GF-D8 (cell line): Measurements from ENCODE around the gene PPP1R1C.

Experiments used
- DNase-seq: peaks from one replicate; lab custom pipeline; 2025; lab: John Stamatoyannopoulos, UW

The PPP1R1C gene

GRCh38 chr2:182113334-182113733, 127.7 kb downstream of the PPP1R1C start:
- no peak for DNase-seq

GRCh38 chr2:182115258-182115657, 129.6 kb downstream of the PPP1R1C start:
- DNase-seq, result no peak

- DNase-seq, result no peak
Measured at GRCh38 chr2:182116774-182117173, 131.1 kb downstream of the PPP1R1C start.

- no peak for DNase-seq
Measured at GRCh38 chr2:182117196-182117595, 131.5 kb downstream of the PPP1R1C start.

GRCh38 chr2:182128821-182129707, 143.4 kb downstream of the PPP1R1C start:
- no peak for DNase-seq

GRCh38 chr2:182132605-182133004, 147.0 kb downstream of the PPP1R1C start:
- DNase-seq, result no peak

- DNase-seq, result no peak
Measured at GRCh38 chr2:182133195-182133891, 147.7 kb downstream of the PPP1R1C start.

- DNase-seq, result no peak
Measured at GRCh38 chr2:182134201-182134600, 148.5 kb downstream of the PPP1R1C start.

- DNase-seq, result no peak
Measured at GRCh38 chr2:182142062-182142461, 156.4 kb downstream of the PPP1R1C start.

- no peak for DNase-seq
Measured at GRCh38 chr2:182144041-182144775, 158.6 kb downstream of the PPP1R1C start.

- DNase-seq, result no peak
Measured at GRCh38 chr2:182144776-182145165, 159.1 kb downstream of the PPP1R1C start.

GRCh38 chr2:182148344-182148743, 162.7 kb downstream of the PPP1R1C start:
- DNase-seq, result no peak

GRCh38 chr2:182163878-182164277, 178.2 kb downstream of the PPP1R1C start:
- no peak for DNase-seq

- DNase-seq, result no peak
Measured at GRCh38 chr2:182164686-182165085, 179.0 kb downstream of the PPP1R1C start.

- DNase-seq, result no peak
Measured at GRCh38 chr2:182165202-182165601, 179.5 kb downstream of the PPP1R1C start.

- DNase-seq, result no peak
Measured at GRCh38 chr2:182166406-182166805, 180.8 kb downstream of the PPP1R1C start.

- DNase-seq, result no peak
Measured at GRCh38 chr2:182166841-182167240, 181.2 kb downstream of the PPP1R1C start.
